Caki2 (cell line): ENCODE measurements around the gene FOLH1. TPM values are rescaled to one million over a fixed set of nuclear protein-coding genes. Genes with fewer than 3 reads are reported as not detected.
"Not testable (repeated sequence)": the region's sequence is repeated elsewhere in the genome, so short reads cannot be mapped to it uniquely, and the experiment has no call there.

Experiments used
- DNase-seq: peaks from one replicate; pipeline ENCODE4 v3.0.0-alpha.2; 2015; ENCODE audit warnings: low read depth
- in situ Hi-C: cut with HindIII; loops from 2 replicates; pipeline ENCODE4 v1.10.0; 2016; ENCODE audit warnings: low sequenced_read_pairs, low pct_unique_long_range_greater_than_20kb, mixed read lengths
- total RNA-seq: library from RNA; depleted of rRNA; stranded (reverse); fragments of >200 nt; shearing (Covaris generic); gene quantifications from 2 replicates; pipeline ENCODE4 v1.2.3, GENCODE V29; 2014; ENCODE audit warnings: low replicate concordance; rRNA removed

Gene FOLH1
- not detected in 2 replicates for total RNA-seq

DNA sequence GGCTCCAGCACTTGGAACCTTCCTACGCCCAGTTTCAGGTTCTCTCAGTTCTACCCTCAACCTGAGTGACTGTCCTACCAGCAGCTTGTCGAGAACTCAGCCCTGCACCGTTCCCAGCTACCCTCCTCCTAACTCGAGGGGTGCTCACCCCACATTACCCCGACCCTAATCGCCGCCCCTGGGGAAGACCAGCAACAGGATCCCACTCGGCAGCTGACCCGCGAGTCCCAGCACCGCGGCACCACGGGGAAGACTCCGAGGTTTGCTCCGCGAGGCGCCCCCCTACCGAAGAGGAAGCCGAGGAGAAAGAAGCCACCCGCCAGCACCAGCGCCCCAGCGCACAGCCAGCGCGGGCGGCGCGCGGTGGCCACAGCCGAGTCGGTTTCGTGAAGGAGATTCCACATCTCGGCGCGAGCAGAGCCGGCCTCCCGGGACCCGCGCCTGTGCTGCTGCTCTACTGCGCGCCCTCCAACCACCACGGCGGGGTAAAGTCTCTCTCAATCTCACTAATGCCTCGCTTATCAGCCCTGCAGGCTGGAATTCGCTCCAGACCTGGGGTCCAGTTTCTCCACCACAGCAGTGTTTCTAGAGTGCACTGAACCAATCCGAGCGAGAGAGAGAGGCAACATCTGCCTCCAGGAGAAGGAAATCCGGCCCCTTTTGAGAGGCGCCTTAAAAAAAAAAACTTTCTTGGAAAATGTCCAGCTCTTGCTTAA lies at the start of gene FOLH1:
TSS of gene FOLH1 (minus strand) at position 597 of the 716 bp plus-strand sequence. CDS start at position 404, 193 bp downstream.
- DNase-seq, result no peak
- in situ Hi-C loops, result no loop called here

DNA sequence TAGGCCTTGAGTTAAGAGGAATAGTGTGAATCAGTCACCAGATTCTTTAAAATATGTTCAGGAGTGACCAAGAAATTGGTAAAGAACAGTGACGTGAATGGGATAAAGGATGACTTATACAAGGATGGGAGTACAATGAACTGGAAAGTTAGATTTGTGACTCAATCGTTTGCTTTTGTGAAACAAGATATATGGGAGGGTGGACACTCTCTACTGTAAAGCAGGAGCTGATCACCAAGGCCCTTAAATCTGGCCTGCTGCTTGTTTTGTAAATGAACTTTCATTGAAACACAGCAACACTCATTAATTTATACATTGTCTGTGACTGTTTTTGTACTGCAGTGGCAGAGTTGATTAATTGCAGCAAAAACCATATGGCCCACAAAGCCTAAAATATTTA lies 46.7 kb upstream of the FOLH1 start:
- in situ Hi-C loops, DNase-seq: not testable (repeated sequence)

DNA sequence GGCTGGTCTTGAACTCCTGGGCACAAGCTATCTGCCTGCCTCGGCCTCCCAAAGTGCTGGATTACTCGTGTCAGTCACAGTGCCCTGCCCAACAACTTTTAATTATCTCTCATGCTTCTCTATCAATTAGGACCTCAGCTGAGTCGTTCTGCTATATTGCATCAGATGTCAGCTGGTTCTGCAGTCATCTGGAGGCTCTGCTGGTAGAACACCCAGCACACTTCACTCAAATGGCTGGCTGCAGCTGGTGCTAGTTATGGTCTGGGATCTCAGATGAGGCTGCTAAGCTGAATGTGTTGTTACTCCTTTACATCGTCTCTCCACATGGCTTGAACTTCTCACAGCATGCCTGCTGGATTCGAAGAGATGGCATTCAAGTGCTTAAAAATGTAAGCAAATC lies 42.8 kb upstream of the FOLH1 start:
- in situ Hi-C loops, DNase-seq: not testable (repeated sequence)

DNA sequence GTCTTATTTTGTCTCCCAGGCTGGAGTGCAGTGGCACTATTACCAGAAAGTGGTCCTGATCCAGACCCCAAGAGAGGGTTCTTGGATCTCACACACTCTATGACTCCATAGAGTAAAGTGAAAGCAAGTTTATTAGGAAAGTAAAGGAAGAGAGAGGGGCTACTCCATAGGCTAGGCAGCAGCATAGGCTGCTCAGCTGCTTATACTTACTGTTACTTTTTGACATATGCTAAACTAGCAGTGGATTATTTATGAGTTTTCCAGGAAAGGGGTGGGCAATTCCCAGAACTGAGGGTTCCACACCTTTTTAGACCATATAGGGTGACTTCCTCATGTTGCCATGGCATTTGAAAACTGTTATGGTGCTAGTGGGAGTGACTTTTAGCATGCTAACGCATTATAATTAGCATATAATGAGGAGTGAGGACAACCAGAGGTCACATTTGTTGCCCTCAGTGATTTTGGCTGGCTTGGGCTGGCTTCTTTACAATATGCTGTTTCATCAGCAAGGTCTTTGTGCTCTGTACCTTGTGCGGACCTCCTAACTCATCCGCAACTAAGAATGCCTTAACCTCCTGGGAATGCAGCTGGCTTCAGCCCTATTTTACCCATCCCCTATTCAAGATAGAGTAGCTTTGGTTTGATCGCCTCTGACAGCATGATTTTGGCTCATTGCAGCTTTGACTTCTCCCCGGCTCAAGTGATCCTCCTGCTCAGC lies 42.2 kb upstream of the FOLH1 start:
- DNase-seq, in situ Hi-C loops: not testable (repeated sequence)

DNA sequence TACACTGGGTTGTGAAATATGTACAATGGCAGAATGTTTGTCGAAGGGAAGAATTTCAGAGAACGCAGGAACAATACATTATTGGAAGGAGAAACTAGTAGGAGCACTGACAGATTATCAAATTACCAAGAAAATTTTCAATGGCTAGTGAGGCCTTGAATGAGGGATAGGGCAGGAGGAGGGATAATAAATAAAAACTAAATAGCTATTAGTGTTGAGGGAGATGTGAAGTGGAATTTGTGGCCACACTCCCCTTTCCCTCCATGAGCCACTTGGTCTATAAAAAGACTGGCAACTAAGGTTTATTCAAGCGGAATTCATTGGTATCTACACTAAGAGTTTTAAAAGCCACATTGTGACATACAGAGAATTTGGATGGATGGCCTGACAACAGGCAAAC lies 41.0 kb upstream of the FOLH1 start:
- in situ Hi-C loops, result not testable (repeated sequence)

DNA sequence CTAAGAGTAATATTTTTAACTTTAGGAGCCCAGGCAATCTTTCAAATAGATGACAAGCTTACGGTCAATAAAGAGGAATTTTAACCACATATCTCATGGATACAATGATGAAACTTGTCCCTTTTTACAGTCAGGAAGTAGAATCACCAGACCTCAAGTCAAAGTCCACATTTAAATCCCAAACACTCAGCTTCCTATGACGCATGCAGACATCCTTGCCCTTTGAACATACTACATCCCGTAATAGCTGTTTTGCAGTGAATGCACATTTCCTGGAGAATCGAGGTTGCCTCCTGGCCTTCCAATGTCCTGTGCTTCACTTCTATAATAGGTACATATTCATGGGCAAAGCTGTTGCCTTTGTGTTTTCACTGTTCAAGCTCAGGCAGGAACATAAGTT lies 25.3 kb upstream of the FOLH1 start:
- in situ Hi-C loops, DNase-seq: not testable (repeated sequence)

More for the DNA sequence above, 41.0 kb upstream of the FOLH1 start:
- not testable (repeated sequence) for DNase-seq

DNA sequence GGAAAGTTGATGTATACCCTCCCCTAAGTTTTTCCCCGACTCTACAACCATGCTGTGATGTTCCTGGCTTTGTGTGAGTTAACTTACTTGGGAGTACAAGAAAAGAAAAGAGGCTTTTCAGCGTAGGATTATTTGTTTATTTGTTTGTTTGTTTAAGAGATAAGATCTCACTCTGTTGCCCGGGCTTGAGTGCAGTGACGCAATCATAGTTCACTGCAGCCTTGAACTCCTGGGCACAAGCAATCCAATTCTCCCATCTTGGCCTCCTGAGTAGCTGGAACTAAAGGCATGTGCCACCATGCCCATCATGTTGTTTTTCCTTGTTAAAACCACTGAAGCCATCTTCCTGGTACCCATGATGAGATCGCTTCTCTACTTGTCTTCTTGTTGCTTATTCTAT lies 24.6 kb upstream of the FOLH1 start:
- in situ Hi-C loops, DNase-seq: not testable (repeated sequence)

DNA sequence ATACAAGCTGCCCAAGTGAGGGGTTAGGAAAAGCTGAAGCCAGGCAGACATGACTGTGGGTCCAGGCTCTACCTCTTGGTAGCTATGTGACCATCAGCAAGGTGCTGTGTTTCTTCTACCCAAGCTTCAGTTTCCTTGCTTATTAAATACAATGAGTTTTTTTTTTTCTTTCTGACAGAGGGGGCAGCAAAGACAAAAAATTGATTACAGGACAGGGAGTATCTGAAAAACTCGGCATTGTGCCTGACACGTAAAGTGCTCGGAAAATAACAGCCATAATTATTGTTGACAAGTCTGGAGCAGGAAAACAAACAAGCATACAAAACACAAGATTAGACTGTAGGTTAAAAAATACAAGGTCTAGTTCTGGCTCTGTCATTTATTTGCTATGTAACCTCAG lies 23.3 kb upstream of the FOLH1 start:
- in situ Hi-C loops, DNase-seq: not testable (repeated sequence)

DNA sequence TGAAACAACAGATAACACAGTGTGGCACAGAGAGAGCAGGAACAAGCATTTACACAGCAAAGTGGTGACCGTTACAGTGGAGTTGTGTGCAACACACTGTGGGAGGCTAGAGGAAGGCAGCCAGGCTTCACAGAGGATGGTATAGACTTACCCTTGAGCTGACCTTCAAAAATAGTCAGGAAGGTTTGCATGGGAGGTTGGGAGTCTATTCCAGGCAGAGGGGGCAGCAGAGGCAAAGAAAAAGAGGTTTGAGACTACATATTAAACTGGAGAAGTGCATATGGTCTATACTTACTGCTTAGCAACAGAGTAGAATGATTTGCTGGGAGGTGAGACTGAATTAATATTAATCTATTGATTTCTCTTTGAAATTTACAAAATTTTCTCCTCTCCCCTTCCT lies 22.1 kb upstream of the FOLH1 start:
- in situ Hi-C loops, DNase-seq: not testable (repeated sequence)

DNA sequence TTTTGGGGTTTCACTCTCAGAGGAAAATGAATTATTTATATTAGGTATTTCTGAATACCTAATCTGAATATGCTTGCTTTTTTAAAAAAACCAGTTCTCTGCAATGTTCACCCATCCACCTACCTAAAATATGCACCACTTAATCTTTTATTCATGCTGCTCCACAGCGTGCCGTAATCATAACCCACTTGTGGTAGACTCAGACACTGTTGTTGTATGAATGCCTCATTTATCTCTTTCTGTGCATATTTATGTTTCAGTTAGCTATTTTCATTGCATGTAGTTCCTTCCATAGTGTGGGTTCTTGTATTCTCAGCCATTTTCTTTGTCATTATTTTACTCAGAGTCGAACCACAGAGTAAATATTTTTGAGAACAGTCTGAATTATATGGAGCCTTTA lies 21.6 kb upstream of the FOLH1 start:
- DNase-seq, in situ Hi-C loops: not testable (repeated sequence)

DNA sequence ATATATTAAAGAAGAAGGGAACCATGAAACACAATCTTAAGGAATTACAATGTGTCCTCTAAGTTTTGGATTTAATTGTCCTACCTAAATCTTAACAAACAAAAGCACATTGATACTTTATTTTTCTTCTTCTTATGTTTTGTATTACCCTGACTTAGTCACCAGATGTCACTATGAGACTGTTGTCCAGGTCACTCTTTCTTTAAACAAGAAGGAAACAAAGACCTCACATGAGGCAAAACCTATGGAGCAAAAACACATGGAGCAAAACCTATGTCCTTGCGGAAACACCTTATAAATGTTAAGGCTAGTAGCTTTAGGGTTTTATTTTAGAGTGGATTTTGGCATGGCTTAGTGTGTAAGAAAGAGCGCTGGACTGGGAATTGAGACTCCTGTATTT lies 20.7 kb upstream of the FOLH1 start:
- in situ Hi-C loops, DNase-seq: not testable (repeated sequence)

DNA sequence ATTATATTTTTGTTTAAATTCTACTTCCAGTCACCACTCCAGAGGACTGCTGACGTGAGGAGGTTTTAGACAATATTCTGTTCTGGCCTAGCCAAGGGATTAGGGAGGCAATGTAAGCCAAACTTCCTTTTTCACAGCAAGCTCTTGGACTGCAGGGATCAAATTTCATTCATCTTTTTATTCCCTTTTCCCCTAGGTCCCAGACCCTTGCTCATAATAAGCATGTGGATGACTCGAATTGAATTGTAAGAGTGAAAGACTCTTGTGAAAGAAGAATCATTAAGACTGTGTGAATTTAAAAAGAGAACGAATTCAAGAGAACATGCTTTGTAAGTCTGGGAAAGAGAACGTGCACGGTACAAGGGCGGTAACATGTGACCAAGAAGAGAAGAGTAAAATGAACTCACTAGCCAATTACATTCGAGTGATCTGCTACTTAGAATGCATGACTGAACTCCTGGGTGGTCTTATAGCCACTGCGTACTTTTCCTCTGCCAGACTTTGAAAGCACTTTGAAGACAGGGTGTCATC lies 16.9 kb upstream of the FOLH1 start:
- in situ Hi-C loops, DNase-seq: not testable (repeated sequence)

DNA sequence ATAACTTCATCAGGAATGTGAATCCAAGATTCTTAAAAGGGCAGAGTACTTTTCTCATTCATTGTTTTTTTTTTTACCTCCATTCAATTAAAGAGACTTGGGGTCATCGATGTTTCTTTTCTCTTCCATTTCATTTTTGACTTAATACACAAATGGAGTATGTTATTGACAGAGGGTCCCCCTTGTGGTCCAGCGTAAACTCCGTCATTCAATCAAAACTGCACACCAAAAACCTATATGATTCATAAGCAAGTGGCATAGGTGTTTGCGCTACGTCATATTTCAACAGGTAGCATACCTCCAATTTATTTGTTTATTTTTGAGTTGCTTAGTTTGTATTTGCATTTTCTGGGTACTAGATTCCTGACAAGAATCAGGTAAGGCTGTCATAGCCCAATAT lies 12.7 kb upstream of the FOLH1 start:
- in situ Hi-C loops, result no loop called here
- DNase-seq, result no peak

DNA sequence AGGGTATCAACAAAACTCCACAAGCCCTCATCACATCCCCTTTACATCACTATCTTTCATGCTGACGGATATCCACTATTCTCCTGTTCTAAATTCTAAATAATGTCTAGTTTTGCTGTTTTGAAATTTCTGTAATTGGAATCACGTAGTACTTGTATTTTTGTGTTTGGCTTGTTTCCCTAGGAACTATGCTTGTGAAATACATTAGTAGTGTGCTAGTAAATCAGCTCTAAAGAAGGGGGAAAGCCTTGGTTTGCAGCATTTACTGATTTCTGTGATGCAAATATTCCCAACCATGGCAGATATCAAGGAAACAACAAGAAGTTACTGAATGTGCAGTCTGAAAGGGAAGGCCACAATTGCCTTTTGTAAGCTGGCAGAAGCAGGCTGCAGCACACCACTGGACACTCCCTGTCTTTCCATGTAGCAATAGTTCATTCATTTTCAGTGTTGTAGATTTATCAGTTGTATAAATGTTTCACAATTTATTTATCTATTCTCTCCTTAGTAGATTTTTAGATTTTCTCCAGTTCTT lies 4.7 kb upstream of the FOLH1 start:
- no peak for DNase-seq
- in situ Hi-C loops, result no loop called here

DNA sequence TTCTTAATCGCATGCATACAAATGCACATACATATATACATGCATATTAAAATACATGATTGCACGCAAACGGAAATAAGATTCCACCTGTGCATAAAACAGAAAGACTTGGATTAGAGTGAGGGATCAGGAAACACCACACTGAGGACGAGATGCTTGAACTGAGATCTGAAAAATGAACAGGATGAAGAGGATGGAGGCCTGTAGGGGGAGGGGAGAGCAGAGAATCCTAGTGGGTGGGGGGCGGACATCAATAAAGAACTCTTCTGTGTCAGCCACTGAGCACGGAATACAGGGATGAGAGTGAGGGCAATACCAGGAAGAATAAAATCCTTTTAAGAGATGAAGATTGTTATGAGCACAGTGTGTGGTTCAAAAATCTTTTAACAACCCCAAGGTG lies 1.4 kb downstream of the FOLH1 start:
- in situ Hi-C loops, DNase-seq: not testable (repeated sequence)

DNA sequence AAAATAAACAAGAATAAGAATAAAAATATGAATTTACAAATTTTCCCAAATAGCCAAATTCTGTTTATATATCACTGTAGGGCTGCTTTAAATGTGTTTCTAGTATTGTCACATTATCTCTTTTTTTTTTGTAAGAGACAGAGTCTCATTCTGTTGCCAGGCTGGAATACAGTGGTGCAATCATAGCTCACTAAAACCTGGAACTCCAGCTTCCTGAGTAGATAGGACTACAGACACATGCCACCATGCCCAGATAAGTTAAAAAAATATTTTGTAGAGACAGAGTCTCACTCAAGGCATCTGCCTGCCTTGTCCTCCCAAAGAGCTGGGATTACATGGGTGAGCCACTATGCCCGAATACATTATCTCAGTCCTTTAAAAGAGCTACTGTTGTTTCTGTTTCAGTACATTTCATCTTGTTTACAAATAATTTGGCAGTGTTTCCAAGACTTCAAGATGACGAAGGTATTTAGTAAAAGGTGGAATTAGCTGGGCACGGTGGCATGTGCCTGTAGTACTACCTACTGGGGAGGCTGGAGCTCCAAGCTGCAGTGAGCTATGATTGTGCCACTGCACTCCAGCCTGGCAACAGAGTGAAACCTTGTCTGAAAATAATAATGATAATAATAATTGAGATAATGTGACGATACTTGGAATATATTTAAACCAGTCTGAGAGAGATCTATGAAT lies 6.0 kb downstream of the FOLH1 start:
- no peak for DNase-seq
- in situ Hi-C loops, result no loop called here

DNA sequence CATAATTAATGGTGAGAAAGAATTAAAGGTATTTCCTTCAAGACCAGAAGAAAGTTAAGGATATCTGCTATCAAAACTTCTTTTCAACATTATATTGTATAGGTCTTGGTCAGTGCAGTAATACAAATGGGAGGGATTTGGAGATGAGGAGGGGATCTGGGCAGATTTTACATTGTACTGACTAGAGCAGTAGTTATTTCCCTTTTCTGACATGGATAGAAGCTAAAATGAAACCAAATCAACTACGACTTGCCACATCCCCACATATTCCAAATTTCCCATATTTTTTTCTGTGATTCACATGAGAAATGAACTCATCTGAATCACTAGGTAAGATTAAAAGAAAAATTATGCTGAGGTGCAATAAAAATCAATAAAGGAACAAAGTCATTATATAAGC lies 11.6 kb downstream of the FOLH1 start:
- in situ Hi-C loops, result not testable (repeated sequence)

DNA sequence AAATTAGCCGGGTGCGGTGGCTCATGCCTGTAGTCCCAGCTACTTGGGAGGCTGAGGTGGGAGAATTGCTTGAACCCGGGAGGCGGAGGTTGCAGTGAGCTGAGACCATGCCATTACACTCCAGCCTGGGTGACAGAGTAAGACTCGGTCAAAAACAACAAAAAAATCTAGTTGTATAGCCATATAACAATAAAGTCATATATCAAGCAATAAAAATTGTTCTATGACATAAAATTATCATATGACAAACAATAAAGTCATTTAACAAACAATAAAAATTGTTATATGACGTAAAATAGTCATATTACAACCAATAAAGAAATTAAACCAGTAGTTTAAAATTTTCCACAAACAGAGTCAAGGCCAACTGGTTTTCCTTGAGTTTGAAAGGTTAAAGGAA lies 12.4 kb downstream of the FOLH1 start:
- DNase-seq, in situ Hi-C loops: not testable (repeated sequence)

More for the DNA sequence above, 11.6 kb downstream of the FOLH1 start:
- DNase-seq, result not testable (repeated sequence)
